A549 (cell line): ENCODE measurements around the gene FOXO3.

Experiments
- CBX8 ChIP-seq: fragments of 200-600 bp; sonication (generic); IDR thresholded peaks from 2 replicates; pipeline ENCODE4 v1.6.1; 2016
- CEBPB ChIP-seq, 2 experiments: fragments of >200 bp in 1 of 2; sonication (Bioruptor Twin) in 1 of 2; formaldehyde crosslinking in 1 of 2; IDR thresholded peaks; 2 replicates each; pipeline ENCODE4 v1.6.1; 2012 to 2016
- NFE2L2 ChIP-seq: fragments of 150-350 bp; conservative IDR thresholded peaks from 2 replicates; pipeline ENCODE4 v1.6.1; 2014; ENCODE audit warnings: low read length
- RAD21 ChIP-seq, 2 experiments: fragments of >200 bp in 1 of 2; sonication (Bioruptor Twin) in 1 of 2; formaldehyde crosslinking in 1 of 2; IDR thresholded peaks in 1 of 2; conservative IDR thresholded peaks in 1 of 2; 2 replicates in 1 of 2; 3 replicates in 1 of 2; pipeline ENCODE4 v1.6.1; 2012 to 2018; ENCODE audit warnings: inconsistent platforms in 1 of 2
- TF ChIP-seq, protein P1 (sequence below): fragments of >200 bp; sonication (Bioruptor Twin); formaldehyde crosslinking; IDR thresholded peaks from 3 replicates; pipeline ENCODE4 v1.5.1; 2016
- TF ChIP-seq, protein P2 (sequence below): fragments of 200-600 bp; sonication (generic); IDR thresholded peaks from 2 replicates; pipeline ENCODE4 v1.6.1; 2016; ENCODE audit warnings: antibody characterized with exemption, mild to moderate bottlenecking, moderate library complexity

DNA sequence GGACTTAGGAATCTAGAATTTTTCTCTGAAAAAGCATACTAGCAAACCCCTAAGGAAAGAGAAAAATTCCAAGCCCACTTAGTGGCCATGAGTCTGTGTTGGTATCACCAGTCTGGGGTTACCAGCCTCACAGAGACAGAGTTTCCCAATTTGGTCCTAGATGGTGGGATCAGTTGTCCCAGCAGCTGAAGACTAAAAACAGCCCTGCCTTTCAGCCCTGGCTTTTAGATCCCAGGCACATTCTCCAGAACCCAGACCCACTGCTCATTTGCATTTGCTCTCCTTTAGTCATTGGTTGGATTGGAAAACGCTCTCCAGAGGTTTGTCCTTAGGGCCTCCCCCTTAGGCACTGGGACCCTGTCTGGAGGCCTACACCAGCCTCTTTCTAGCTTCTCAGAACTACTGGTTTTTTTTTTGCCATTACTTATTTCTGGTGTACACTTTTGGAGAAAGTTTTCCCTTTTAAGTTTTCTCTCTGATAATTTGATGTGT is 39.1 kb upstream of the FOXO3 start:
- no peak for TF ChIP-seq NFE2L2
- TF ChIP-seq, protein P1, sequence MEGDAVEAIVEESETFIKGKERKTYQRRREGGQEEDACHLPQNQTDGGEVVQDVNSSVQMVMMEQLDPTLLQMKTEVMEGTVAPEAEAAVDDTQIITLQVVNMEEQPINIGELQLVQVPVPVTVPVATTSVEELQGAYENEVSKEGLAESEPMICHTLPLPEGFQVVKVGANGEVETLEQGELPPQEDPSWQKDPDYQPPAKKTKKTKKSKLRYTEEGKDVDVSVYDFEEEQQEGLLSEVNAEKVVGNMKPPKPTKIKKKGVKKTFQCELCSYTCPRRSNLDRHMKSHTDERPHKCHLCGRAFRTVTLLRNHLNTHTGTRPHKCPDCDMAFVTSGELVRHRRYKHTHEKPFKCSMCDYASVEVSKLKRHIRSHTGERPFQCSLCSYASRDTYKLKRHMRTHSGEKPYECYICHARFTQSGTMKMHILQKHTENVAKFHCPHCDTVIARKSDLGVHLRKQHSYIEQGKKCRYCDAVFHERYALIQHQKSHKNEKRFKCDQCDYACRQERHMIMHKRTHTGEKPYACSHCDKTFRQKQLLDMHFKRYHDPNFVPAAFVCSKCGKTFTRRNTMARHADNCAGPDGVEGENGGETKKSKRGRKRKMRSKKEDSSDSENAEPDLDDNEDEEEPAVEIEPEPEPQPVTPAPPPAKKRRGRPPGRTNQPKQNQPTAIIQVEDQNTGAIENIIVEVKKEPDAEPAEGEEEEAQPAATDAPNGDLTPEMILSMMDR: no peak
- no peak for TF ChIP-seq CBX8
- TF ChIP-seq, protein P2, sequence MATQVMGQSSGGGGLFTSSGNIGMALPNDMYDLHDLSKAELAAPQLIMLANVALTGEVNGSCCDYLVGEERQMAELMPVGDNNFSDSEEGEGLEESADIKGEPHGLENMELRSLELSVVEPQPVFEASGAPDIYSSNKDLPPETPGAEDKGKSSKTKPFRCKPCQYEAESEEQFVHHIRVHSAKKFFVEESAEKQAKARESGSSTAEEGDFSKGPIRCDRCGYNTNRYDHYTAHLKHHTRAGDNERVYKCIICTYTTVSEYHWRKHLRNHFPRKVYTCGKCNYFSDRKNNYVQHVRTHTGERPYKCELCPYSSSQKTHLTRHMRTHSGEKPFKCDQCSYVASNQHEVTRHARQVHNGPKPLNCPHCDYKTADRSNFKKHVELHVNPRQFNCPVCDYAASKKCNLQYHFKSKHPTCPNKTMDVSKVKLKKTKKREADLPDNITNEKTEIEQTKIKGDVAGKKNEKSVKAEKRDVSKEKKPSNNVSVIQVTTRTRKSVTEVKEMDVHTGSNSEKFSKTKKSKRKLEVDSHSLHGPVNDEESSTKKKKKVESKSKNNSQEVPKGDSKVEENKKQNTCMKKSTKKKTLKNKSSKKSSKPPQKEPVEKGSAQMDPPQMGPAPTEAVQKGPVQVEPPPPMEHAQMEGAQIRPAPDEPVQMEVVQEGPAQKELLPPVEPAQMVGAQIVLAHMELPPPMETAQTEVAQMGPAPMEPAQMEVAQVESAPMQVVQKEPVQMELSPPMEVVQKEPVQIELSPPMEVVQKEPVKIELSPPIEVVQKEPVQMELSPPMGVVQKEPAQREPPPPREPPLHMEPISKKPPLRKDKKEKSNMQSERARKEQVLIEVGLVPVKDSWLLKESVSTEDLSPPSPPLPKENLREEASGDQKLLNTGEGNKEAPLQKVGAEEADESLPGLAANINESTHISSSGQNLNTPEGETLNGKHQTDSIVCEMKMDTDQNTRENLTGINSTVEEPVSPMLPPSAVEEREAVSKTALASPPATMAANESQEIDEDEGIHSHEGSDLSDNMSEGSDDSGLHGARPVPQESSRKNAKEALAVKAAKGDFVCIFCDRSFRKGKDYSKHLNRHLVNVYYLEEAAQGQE: no peak
- no peak for TF ChIP-seq RAD21 (conservative IDR thresholded peaks at IDR 0.05 in 1 of 2, IDR thresholded peaks at IDR 0.05 in 1 of 2)
- TF ChIP-seq CEBPB (IDR thresholded peaks at IDR 0.05): no peak
